HUES6 (cell line): ENCODE data around the gene OSBPL3.
"Not testable (repeated sequence)": the region's sequence is repeated elsewhere in the genome, so short reads cannot be mapped to it uniquely, and the experiment has no call there.

Source experiments
- H3K27ac ChIP-seq: 2 replicates; pipeline ENCODE4 v1.7.0; 2013; ENCODE audit warnings: low read depth, mild to moderate bottlenecking, low read length, inconsistent platforms
- H3K27me3 ChIP-seq: 2 replicates; pipeline ENCODE4 v1.6.1; 2013; ENCODE audit warnings: low read length; ENCODE audit not compliant: control insufficient read depth, insufficient read depth
- H3K36me3 ChIP-seq: 2 replicates; pipeline ENCODE4 v1.6.1; 2013; ENCODE audit warnings: low read length; ENCODE audit not compliant: control insufficient read depth, insufficient read depth
- H3K4me1 ChIP-seq: 2 replicates; pipeline ENCODE4 v1.6.1; 2013; ENCODE audit warnings: low read length; ENCODE audit not compliant: control insufficient read depth, insufficient read depth
- H3K4me3 ChIP-seq: 2 replicates; pipeline ENCODE4 v1.5.1; 2013; ENCODE audit warnings: low read depth, low read length
- H3K9ac ChIP-seq: one replicate; pipeline ENCODE4 v1.6.1; 2013; ENCODE audit warnings: mild to moderate bottlenecking, low read length
- H3K9me3 ChIP-seq: 2 replicates; pipeline ENCODE4 v1.6.1; 2013; ENCODE audit warnings: low read depth, low read length; ENCODE audit not compliant: control insufficient read depth, insufficient read depth

OSBPL3 gene

DNA sequence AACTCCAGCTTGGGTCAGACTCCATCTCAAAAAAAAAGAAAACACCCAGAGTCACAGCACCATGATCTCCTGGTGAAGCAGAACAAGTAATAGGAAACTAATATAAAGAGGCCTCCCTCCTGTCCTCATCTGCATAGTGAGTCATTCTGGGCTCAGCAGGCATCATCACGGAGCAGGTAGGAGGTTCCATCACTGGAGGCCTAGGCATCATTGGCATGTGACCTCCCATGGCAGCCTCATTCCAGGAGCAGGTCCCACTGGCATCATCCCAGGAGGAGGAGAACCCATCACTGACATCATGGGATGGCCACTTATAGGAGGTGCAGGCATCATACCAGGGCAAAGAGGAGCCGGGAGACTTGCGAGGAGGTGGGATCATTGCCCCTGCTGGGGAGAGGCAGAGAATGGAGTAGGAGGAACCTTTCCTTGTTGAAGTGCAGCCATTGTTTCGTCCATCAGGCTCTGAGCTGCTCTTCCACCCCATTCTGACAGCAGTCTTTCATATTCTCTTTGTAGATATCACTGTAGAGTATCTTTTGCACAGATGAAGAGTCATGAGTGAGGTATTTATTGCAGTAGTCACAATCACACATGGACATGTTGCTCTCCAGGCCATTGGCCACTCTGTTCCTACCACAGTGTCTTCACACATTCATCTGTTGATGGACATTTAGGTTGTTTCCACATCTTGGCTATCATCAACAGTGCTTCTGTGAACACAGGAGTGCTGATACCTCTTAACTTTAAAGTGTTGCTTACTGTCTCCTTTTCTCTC lies 73.8 kb downstream of the OSBPL3 start:
- no peak overlapping the region for H3K9ac ChIP-seq
- H3K27me3 ChIP-seq: no peaks in the 10 kb centered on the region
- H3K4me3 ChIP-seq: no peak overlapping the region
- H3K4me1 ChIP-seq: peaks cover 4% of the 10 kb centered on the region; the same call in 1 of the 2 replicates
- no peak overlapping the region for H3K27ac ChIP-seq
- no peaks in the 10 kb centered on the region for H3K9me3 ChIP-seq
- H3K36me3 ChIP-seq: no peaks in the 10 kb centered on the region

DNA sequence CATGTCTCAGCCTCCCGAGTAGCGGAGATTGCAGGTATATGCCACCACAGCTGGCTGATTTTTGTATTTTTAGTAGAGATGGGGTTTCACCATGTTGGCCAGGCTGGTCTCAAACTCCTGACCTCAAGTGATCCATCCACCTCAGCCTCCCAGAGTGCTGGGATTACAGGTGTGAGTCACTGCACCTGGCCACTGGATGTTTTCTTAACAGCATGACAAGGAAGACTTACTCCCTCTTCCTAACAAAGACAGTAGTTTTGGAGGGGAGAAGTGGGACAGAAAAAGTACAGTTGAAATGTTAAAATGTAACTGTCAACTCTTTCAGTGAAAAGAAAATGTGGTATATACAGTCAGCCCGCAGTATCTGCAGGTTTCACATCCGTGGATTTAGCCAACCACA lies 76.0 kb downstream of the OSBPL3 start:
- H3K27ac ChIP-seq, H3K4me3 ChIP-seq, H3K9ac ChIP-seq, H3K9me3 ChIP-seq, H3K27me3 ChIP-seq, H3K36me3 ChIP-seq, H3K4me1 ChIP-seq: not testable (repeated sequence)

DNA sequence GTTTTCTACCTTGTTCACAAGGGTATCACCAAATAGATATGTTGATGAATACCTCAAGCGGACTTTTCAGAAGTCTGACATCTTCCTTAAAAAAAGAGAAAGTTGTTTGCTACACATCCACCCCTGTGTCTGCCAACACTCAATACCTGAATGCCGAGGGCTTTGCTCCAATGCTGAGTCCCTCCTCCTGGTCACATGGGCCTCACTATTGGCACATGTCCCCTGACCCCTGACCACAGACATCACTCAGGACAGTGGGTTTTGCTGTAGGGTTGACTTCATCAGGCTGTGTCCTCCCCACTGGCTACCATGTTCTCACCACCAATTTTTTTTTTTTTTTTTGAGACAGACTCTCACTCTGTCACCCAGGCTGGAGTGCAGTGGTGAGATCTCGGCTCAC lies 76.4 kb downstream of the OSBPL3 start:
- Histone ChIP-seq H3K9me3 (no peaks in the 10 kb centered on the region), H3K9ac (no peak overlapping the region), H3K36me3 (no peaks in the 10 kb centered on the region), H3K4me3 (no peak overlapping the region), H3K27ac (no peak overlapping the region), H3K27me3 (no peaks in the 10 kb centered on the region), H3K4me1 (no peaks in the 10 kb centered on the region)

DNA sequence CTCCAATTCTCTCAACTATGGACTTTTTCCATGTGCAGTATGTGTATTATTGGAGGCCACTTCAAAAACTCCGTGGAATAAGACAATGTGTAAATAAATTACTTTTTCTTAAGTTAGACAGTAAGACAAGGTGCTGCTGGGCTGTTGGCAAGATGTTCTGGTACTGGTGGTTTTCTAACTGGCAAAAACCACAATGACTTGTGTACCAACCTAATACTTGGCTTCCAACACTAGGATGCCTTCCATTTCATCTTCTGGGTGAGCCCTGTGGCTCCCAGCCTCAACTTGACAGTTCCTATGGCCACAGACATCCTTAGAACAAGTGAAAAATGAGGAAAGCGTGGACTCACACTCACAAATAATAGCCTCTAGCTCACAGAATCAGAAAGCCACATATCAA lies 77.0 kb downstream of the OSBPL3 start:
- Histone ChIP-seq H3K27me3 (no peaks in the 10 kb centered on the region), H3K9me3 (no peaks in the 10 kb centered on the region), H3K4me3 (no peak overlapping the region), H3K4me1 (no peaks in the 10 kb centered on the region), H3K36me3 (no peaks in the 10 kb centered on the region), H3K9ac (no peak overlapping the region), H3K27ac (no peak overlapping the region)

DNA sequence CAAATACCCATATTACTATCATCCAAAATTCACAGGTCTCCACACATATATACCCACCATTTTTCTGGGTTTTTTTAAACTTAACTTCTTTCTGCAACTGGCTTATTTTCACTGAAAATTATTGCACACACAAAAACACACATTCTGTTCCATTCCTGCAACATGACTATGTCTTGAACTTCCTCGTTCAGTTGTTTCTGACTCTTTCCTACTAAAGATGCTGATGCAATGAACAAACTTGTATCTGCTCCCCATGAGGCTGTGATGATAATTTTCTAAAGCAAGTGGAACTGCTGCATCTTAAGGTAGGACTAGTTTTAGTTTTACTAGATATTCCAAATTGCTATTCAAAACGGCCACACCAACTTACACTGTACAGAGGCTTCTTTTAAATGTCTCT lies 77.7 kb downstream of the OSBPL3 start:
- Histone ChIP-seq H3K36me3 (no peaks in the 10 kb centered on the region), H3K27ac (no peak overlapping the region), H3K4me3 (no peak overlapping the region), H3K4me1 (no peaks in the 10 kb centered on the region), H3K27me3 (no peaks in the 10 kb centered on the region), H3K9ac (no peak overlapping the region), H3K9me3 (no peaks in the 10 kb centered on the region)

DNA sequence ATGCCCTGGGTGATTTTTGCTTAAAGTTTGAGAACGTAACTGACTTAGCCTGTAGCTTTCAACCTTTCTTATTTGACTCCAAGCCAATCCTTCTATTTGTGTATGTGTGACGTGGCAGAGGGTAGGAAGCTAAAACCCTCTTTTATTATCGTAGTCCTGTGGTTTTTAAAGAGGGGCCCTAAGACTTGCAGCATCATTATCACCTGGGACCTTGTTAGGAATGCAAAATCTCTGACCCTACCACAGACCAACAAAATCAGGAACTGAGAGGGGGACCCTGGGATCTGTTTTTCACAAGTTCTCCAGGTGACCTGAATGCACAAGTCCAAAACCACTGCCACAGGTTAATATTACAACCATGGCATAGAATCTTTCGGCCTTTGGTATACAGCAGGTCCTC lies 80.1 kb downstream of the OSBPL3 start:
- Histone ChIP-seq H3K9ac (no peak overlapping the region), H3K4me3 (no peak overlapping the region), H3K9me3 (no peaks in the 10 kb centered on the region), H3K4me1 (no peaks in the 10 kb centered on the region), H3K36me3 (no peaks in the 10 kb centered on the region), H3K27me3 (no peaks in the 10 kb centered on the region), H3K27ac (no peak overlapping the region)

DNA sequence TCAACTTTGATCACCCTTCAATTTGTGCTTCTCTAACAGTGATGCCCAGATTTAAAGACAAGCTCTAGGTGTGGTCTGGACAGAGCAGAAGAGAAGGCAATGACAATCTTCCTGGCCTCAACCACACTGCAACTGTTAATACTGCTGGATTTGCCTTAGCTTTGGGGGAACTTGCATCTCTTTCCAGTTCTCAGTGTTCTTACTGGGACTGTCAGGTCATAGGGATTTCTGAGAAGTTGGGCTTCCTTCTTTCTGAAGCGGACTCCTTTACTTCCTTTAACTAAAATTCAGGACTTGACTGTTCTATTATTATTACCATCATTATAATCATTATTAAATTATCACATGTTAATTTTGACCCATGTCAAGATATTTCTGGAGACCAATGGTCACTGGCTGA lies 80.8 kb downstream of the OSBPL3 start:
- Histone ChIP-seq H3K9ac (no peak overlapping the region), H3K27ac (no peak overlapping the region), H3K4me1 (no peaks in the 10 kb centered on the region), H3K4me3 (no peak overlapping the region), H3K36me3 (no peaks in the 10 kb centered on the region), H3K9me3 (no peaks in the 10 kb centered on the region), H3K27me3 (no peaks in the 10 kb centered on the region)

DNA sequence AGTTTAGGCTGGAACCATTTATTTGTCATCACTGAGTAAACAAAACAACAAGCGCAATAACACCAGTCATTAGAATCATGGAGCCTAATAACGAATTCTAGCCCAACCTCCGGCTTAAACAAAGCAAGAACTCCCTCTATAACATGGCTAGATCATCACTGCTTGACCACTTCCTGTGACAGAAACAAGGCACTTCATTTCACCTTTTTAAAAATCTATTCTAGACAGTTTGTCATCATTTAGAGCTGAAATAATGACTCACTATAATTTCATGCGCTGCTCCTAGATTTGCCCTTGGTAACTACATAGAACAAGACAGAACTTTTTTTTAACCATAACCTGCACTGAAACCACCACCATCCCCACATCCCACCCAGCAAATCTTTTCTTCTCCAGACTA lies 81.3 kb downstream of the OSBPL3 start:
- Histone ChIP-seq H3K36me3 (no peaks in the 10 kb centered on the region), H3K4me3 (no peak overlapping the region), H3K9ac (no peak overlapping the region)

DNA sequence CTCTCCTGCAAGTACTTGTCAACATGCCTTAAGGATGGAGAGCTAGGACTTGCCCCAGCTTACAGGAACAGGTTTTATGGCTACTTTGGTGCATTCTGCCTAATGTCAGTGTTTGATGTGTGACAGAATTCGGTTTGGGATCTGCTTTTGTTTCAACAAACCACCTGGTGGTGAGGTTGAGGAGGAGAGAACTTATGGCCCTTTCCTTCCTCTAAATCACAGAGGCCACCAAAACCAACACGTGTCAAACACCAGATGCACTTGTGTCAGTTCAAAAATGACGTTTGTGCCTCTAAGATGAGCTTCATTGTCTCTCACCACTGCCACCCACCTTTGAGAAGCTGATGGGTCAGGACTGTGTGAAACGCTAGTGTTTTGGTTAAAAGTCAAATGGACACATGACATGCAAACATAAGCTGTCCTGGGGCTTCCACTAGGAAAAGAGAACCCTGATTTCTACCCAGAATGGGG lies 83.9 kb downstream of the OSBPL3 start:
- H3K27ac ChIP-seq: no peak overlapping the region
- H3K4me3 ChIP-seq: no peak overlapping the region
- no peaks in the 10 kb centered on the region for H3K27me3 ChIP-seq
- no peaks in the 10 kb centered on the region for H3K9me3 ChIP-seq
- H3K9ac ChIP-seq: no peak overlapping the region
- H3K4me1 ChIP-seq: peaks cover 4% of the 10 kb centered on the region; the same call in 1 of the 2 replicates
- no peaks in the 10 kb centered on the region for H3K36me3 ChIP-seq

More for the DNA sequence above, 81.3 kb downstream of the OSBPL3 start:
- Histone ChIP-seq H3K9me3 (no peaks in the 10 kb centered on the region), H3K27me3 (no peaks in the 10 kb centered on the region), H3K27ac (no peak overlapping the region), H3K4me1 (no peaks in the 10 kb centered on the region)

DNA sequence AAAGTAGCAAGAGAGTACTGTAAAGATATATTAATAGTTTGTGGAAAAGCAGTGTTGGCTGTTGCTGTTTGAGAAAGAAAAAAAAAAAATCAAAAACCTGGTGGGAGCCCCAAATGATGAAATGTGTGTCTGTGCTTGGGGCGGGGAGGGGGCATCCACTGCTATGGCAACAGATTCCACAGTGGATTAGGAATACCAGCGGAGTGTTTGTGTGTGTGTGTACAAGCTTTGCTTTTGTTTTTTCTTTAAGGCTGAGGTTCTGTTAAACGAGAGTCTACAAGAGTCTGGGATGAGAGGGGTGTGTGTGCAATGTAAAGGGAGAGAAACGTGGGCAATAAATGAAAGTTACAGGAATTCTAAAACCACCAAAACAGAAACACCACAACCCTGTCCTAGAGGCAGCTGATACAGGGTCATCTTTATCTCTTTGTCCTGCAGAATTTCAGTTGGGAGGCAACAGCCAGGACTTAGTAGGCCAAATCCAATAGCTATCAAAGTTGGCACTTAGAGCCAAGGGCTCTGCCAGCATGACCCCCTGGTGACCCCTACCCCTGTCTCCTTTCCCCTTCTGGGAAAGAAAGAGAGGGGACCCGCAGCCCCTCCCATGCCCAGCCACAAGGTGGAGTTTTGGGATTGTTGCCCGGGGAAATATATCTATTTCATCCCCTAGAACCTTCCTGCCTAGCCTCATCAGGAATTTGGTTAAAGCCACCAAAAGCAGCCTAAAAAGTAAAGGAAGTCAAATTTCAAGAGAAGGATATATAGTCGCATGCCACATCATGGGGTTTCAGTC lies 85.4 kb downstream of the OSBPL3 start:
- Histone ChIP-seq H3K36me3 (no peaks in the 10 kb centered on the region), H3K9me3 (no peaks in the 10 kb centered on the region), H3K4me1 (peaks cover 4% of the 10 kb centered on the region; the same call in 1 of the 2 replicates), H3K9ac (no peak overlapping the region), H3K27ac (no peak overlapping the region), H3K4me3 (no peak overlapping the region), H3K27me3 (no peaks in the 10 kb centered on the region)

DNA sequence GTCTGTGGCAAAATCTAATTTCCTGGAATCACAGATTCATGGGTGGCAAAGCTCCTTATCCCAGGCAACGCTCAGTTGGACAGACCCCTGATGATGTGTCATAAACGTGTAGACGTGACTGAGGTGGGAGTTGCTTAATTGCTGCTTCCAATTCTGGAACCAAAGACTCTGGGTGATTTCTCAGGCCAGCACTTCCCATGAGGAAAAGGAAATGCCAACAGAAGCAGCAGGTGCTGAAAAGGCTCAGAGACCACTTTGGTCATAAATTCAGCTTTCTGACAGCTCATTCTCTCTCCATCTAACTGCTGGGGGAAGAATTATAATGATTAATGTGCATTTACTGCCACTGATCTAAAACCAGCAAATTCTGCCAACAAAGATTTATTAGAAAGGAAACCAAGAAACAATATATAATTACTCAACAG lies 88.7 kb downstream of the OSBPL3 start:
- Histone ChIP-seq H3K9me3 (no peaks in the 10 kb centered on the region), H3K36me3 (no peaks in the 10 kb centered on the region), H3K4me1 (peaks cover 4% of the 10 kb centered on the region; the same call in 1 of the 2 replicates), H3K9ac (no peak overlapping the region), H3K27me3 (no peaks in the 10 kb centered on the region), H3K4me3 (no peak overlapping the region), H3K27ac (no peak overlapping the region)
